Choroid plexus epithelial cell (primary cell): Measurements from ENCODE around the gene CENPE.

Source experiments
- DNase-seq: peaks from one replicate; pipeline ENCODE4 v3.0.0-alpha.2; 2010; ENCODE audit warnings: low read depth
- H3K4me3 ChIP-seq: 2 replicates; pipeline ENCODE4 v1.5.1; 2011; ENCODE audit warnings: low read depth, mild to moderate bottlenecking, control low read depth, low read length, moderate library complexity
- TF ChIP-seq, protein P1 (sequence below): conservative IDR thresholded peaks from 2 replicates; pipeline ENCODE4 v1.5.1; 2011; ENCODE audit warnings: low read depth, mild to moderate bottlenecking, control low read depth, inconsistent platforms, low read length, moderate library complexity

Gene CENPE

DNA sequence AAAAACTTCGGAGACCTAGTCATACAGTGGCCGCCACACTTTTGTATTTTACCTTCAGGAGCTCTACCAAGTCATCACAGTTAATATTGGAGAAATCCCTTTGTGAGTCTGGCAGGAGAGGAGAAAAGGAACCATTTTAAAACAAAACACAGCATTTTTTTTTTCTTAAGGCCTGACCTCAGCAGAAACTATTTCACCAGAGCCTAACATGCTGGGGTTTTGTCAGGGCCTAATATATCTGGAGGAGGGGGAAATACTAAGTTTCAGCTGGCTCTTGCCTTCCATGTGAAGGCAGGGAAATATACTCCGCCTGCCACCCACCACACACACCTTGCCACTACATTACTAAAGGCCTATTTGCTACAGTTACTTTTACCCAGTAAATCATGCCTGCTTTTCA, 72.0 kb downstream of the CENPE start:
- DNase-seq: peak; percentile 25
- TF ChIP-seq, protein P1, sequence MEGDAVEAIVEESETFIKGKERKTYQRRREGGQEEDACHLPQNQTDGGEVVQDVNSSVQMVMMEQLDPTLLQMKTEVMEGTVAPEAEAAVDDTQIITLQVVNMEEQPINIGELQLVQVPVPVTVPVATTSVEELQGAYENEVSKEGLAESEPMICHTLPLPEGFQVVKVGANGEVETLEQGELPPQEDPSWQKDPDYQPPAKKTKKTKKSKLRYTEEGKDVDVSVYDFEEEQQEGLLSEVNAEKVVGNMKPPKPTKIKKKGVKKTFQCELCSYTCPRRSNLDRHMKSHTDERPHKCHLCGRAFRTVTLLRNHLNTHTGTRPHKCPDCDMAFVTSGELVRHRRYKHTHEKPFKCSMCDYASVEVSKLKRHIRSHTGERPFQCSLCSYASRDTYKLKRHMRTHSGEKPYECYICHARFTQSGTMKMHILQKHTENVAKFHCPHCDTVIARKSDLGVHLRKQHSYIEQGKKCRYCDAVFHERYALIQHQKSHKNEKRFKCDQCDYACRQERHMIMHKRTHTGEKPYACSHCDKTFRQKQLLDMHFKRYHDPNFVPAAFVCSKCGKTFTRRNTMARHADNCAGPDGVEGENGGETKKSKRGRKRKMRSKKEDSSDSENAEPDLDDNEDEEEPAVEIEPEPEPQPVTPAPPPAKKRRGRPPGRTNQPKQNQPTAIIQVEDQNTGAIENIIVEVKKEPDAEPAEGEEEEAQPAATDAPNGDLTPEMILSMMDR: no peak
- H3K4me3 ChIP-seq: no peak overlapping the region

DNA sequence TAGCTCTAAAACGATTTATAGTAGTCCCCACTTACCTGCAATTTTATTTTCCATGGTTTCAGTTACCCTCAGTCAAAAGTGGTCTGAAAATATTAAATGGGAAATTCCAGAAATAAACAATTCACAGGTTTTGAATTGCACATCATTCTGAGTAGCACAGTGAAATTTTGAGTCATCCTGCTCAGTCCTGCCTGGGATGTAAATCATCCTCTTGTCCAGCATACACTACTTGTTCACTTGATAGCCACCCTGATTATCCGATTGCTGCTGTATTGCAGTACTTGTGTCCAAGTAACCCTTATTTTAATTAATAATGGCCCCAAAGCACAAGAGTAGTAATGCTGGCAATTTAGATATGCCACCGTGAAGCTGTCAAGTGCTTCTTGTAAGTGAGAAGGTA, 75.0 kb downstream of the CENPE start:
- no peak for DNase-seq
- TF ChIP-seq, protein P1: no peak
- H3K4me3 ChIP-seq: no peak overlapping the region

DNA sequence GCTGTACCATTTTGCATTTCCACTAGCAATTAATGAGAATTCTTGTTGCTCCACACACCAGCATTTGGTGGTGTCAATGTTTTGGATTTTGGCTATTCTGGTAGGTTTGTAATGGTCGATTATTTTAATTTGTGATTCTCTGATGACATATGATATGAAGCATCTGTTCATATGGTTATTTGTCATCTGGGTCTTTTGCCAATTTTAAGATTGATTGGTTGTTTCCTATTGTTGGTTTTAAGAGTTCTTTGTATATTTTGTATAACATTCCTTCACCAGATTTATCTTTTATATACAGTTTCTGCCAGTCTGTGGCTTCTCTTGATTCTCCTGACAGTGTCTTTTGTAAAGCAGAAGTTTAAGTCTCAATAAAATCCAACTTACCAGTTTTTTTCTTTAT, 80.0 kb downstream of the CENPE start:
- no peak overlapping the region for H3K4me3 ChIP-seq
- TF ChIP-seq, protein P1: no peak
- DNase-seq: no peak

DNA sequence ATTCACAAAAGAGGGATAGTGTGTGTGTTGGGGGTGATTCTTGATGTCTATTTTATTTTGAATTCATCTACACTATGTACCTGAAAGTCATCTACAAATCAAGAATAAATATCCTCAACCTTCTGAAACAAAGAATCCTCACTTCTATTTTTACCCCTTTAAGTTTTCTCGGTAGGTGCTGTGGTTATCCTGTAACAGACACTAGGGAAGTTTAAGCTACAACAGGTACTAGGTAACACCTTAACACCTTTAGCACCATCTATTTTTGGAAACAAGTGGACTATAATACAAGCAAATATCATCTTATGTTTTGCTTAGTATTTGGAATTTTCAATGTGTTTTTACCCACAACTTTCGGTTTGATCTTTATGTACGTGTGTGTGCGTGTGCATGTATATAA, 86.5 kb downstream of the CENPE start:
- no peak overlapping the region for H3K4me3 ChIP-seq
- DNase-seq: no peak
- TF ChIP-seq, protein P1: no peak

DNA sequence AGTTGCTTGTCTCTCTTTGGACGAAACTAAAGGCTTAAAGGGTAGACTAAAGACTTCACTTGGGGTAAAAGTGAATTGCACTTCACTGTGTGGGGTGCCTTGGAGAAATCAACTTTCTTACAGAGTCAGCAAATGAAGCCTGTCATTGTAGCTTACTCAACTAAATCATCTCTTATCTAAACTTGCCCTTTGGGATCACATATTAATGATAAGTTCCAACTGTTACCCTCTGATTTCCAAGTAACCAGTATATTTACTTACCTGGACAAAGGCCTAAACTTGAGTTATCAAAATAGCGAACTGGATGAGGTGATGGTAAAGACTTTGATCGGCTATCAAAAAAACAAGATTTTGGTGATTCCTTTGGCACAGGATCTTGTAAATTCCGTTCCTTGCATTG, 89.6 kb downstream of the CENPE start:
- TF ChIP-seq, protein P1: no peak
- DNase-seq: no peak
- H3K4me3 ChIP-seq: no peak overlapping the region

DNA sequence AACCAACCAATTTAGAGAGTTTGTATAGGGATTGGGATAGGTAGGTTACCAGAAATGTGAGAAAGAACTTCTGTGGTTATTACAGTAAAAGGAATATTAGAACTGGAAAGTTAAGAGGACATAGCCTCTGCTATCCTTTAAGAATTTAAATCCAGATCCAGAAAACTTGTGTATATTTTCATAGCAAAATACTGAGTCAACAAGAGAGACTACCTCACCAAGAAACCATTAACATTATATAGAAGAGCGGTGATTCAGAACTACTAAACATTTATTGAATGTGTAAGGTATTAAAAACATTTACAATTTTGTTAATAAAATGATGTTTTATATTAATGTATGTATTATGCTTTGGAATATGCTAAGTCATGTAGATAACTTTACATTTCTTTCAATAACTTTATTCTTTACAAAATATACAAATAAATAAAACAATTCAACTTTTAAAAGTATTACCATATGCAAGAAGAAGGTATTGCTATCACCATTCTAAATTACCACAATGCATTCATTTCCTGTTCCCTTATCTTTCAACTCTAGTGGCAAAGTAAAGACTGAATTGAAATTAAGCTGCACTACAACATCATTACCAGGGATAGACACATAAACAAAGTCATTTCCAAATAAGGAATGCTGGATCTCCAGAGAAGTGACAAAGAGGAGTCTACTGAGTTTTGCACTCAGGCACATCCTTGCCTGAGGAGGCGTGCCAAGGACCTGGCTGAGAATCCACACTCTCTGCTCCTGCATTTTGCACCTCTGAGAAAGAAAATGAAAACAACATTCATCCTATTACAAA, 92.4 kb downstream of the CENPE start:
- no peak overlapping the region for H3K4me3 ChIP-seq
- peak; percentile 13 for DNase-seq
- TF ChIP-seq, protein P1: no peak

DNA sequence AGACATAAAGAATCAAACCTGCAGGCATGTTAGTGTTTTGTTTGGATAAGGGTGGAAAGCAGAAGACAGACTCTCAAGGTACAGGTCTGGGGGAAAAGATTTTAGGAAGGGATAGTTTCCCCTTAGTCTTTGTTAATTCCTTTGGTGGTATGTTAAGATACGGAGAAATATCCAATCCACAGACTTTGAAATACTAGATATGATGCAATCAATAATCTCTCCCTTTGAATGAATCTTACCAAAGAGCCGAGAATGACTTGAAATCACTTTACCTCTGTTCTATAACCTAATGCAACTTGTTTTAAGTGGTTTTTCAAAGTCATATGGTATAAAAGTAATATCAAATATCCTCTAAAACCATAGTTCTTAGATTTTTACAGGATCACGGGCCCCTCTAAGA, 93.3 kb downstream of the CENPE start:
- TF ChIP-seq, protein P1: no peak
- no peak for DNase-seq
- no peak overlapping the region for H3K4me3 ChIP-seq
